Neutrophil (primary cell): ENCODE data around the gene DDI2.

ENCODE experiments used
- H3K27ac ChIP-seq: fragments of 200-600 bp; sonication (generic); 2 replicates; pipeline ENCODE4 v1.5.1; 2016; ENCODE audit warnings: mild to moderate bottlenecking, moderate library complexity
- H3K27me3 ChIP-seq: fragments of 200-600 bp; sonication (generic); 2 replicates; pipeline ENCODE4 v1.6.0; 2016; ENCODE audit warnings: mild to moderate bottlenecking
- H3K36me3 ChIP-seq: fragments of 200-600 bp; sonication (generic); 2 replicates; pipeline ENCODE4 v1.5.1; 2017
- H3K4me1 ChIP-seq, 2 experiments: fragments of 200-600 bp in 1 of 2; sonication (generic) in 1 of 2; 1 replicate in 1 of 2; 2 replicates in 1 of 2; pipeline versions ENCODE4 v1.5.1 to v1.6.1; 2013 to 2016; ENCODE audit warnings: low read depth in 1 of 2, low read length in 1 of 2, mild to moderate bottlenecking in 1 of 2, moderate library complexity in 1 of 2; ENCODE audit not compliant: control insufficient read depth in 1 of 2, insufficient read depth in 1 of 2
- H3K4me3 ChIP-seq, 2 experiments: fragments of 200-600 bp in 1 of 2; sonication (generic) in 1 of 2; 1 replicate in 1 of 2; 2 replicates in 1 of 2; pipeline ENCODE4 v1.5.1; 2013 to 2016; ENCODE audit warnings: low read depth in 1 of 2, low read length in 1 of 2, mild to moderate bottlenecking in 1 of 2, moderate library complexity in 1 of 2
- H3K9me3 ChIP-seq: fragments of 200-600 bp; sonication (generic); 2 replicates; pipeline ENCODE4 v1.5.1; 2016
- TF ChIP-seq, protein P1 (sequence below): fragments of 200-600 bp; sonication (generic); IDR thresholded peaks from 2 replicates; pipeline ENCODE4 v1.5.1; 2016; ENCODE audit warnings: antibody characterized with exemption

DDI2 gene

GRCh38 chr1:15626269-15626950 is 9.2 kb downstream of the DDI2 start:
- Histone ChIP-seq H3K9me3 (no peaks in the 10 kb centered on the region), H3K36me3 (peaks cover 26% of the 10 kb centered on the region), H3K4me1 (peaks cover 0 to 6% of the 10 kb centered on the region in 2 experiments), H3K27me3 (no peaks in the 10 kb centered on the region), H3K4me3 (no peak overlapping the region), H3K27ac (no peak overlapping the region)
- TF ChIP-seq, protein P1, sequence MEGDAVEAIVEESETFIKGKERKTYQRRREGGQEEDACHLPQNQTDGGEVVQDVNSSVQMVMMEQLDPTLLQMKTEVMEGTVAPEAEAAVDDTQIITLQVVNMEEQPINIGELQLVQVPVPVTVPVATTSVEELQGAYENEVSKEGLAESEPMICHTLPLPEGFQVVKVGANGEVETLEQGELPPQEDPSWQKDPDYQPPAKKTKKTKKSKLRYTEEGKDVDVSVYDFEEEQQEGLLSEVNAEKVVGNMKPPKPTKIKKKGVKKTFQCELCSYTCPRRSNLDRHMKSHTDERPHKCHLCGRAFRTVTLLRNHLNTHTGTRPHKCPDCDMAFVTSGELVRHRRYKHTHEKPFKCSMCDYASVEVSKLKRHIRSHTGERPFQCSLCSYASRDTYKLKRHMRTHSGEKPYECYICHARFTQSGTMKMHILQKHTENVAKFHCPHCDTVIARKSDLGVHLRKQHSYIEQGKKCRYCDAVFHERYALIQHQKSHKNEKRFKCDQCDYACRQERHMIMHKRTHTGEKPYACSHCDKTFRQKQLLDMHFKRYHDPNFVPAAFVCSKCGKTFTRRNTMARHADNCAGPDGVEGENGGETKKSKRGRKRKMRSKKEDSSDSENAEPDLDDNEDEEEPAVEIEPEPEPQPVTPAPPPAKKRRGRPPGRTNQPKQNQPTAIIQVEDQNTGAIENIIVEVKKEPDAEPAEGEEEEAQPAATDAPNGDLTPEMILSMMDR, result no peak

DNA sequence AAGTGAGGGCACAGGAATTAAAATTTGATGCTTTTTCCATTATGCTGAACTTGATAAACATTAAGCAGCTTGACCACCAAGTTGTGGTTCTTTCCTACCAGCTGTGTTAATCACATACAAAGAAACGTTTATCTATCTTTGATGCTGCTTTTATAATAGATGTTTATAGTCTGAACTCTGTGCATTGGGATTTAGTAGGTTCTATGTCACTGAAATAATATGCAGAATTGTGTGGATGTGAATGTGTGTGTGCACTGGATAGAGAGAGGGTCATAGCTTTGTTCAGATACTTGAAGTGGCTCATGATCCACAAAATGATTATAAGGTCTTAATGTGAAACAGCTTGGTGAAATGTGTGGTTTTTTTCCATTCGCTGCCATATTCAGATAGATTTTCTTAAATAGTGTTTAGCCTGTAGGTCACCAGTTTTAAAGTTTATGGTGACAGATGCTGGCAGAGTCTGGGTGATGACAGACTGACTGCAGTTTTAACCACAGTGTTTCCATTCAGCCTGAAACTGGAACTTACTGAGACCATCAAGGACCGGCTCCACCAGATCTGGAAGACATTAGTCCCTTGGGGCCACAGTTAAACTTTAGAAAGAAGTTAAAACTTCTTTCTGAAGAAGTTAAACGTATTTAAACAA is 10.2 kb downstream of the DDI2 start:
- Histone ChIP-seq H3K27me3 (no peaks in the 10 kb centered on the region), H3K4me1 (peaks cover 0 to 8% of the 10 kb centered on the region in 2 experiments), H3K27ac (no peak overlapping the region), H3K4me3 (no peak overlapping the region), H3K9me3 (no peaks in the 10 kb centered on the region), H3K36me3 (peaks cover 27% of the 10 kb centered on the region)
- TF ChIP-seq, protein P1, result no peak

- TF ChIP-seq, protein P1, result no peak
- H3K4me3 ChIP-seq, result no peak overlapping the region
- H3K27ac ChIP-seq, result no peak overlapping the region
- H3K36me3 ChIP-seq, result peaks cover 28% of the 10 kb centered on the region
- no peaks in the 10 kb centered on the region for H3K9me3 ChIP-seq
- H3K27me3 ChIP-seq, result no peaks in the 10 kb centered on the region
- H3K4me1 ChIP-seq, result peaks cover 0 to 4% of the 10 kb centered on the region in 2 experiments
Observed at GRCh38 chr1:15628003-15628402, 10.7 kb downstream of the DDI2 start.

DNA sequence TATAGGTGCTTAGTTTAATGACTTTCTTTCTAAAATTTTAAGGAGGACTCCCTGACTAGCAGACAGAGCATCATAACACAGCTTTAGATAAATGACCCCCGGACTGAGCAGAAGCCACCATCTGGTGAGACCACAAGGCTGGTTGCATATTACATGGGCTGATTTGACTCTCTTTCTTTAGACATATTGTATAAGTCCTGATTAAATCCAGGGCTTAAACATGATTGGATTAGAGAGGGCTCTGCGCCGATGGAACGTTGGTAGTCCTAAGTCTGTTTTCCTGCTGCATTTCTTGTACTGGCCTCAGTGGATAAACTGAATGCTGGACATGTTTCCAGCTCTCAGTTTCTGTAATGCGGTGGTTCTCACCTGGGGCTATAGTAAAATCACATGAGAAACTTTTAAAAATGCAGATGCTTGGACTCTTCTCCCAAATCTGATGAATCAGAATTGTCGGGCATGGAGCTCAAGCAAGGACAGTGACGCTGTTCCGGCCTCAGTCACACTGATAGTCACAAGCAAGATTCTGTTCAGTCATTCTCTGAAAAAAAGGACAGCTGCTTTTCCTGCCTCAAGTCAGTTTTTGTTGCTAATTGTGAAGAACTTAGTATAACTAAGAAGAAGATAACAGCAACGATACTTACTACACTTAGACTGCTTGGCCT is 16.6 kb downstream of the DDI2 start:
- TF ChIP-seq, protein P1, result no peak
- H3K27me3 ChIP-seq, result no peaks in the 10 kb centered on the region
- peaks cover 53% of the 10 kb centered on the region for H3K36me3 ChIP-seq
- no peak overlapping the region for H3K27ac ChIP-seq
- H3K4me1 ChIP-seq, result peaks cover 0 to 3% of the 10 kb centered on the region in 2 experiments
- no peaks in the 10 kb centered on the region for H3K9me3 ChIP-seq
- no peak overlapping the region for H3K4me3 ChIP-seq

- H3K27me3 ChIP-seq, result no peaks in the 10 kb centered on the region
- peaks cover 40% of the 10 kb centered on the region for H3K36me3 ChIP-seq
- TF ChIP-seq, protein P1, result no peak
- H3K9me3 ChIP-seq, result no peaks in the 10 kb centered on the region
- H3K27ac ChIP-seq, result no peak overlapping the region
- H3K4me1 ChIP-seq, result peaks cover 14 to 19% of the 10 kb centered on the region in 2 experiments
- H3K4me3 ChIP-seq, result no peak overlapping the region
Observed at GRCh38 chr1:15636436-15636835, 19.2 kb downstream of the DDI2 start.
